A549 (cell line): Measurements from ENCODE around the gene SLC18A3.

Experiments
- CTCF ChIP-seq: fragments of >200 bp; sonication (Bioruptor Twin); formaldehyde crosslinking; IDR thresholded peaks from 3 replicates; pipeline ENCODE4 v1.5.1; 2016
- EP300 ChIP-seq, 2 experiments: fragments of >200 bp; sonication (Bioruptor Twin); formaldehyde crosslinking; IDR thresholded peaks; 2 replicates in 1 of 2; 3 replicates in 1 of 2; pipeline ENCODE4 v1.6.1; 2016 to 2017
- HMGXB4 ChIP-seq: fragments of 250-450 bp; sonication (Bioruptor Pico); IDR thresholded peaks from 2 replicates; pipeline ENCODE4 v1.5.0; 2021; ENCODE audit warnings: mild to moderate bottlenecking, moderate library complexity, borderline replicate concordance
- JUNB ChIP-seq: fragments of >200 bp; sonication (Bioruptor Twin); formaldehyde crosslinking; IDR thresholded peaks from 2 replicates; pipeline ENCODE4 v1.6.1; 2016
- NPAS2 ChIP-seq: fragments of 250-450 bp; sonication (Bioruptor Pico); IDR thresholded peaks from 2 replicates; pipeline ENCODE4 v1.8.0; 2022; ENCODE audit warnings: mild to moderate bottlenecking, moderate library complexity, borderline replicate concordance
- POLR2A ChIP-seq: IDR thresholded peaks from 2 replicates; pipeline ENCODE4 v1.6.1; 2012; ENCODE audit warnings: mild to moderate bottlenecking, low read length
- TP53 ChIP-seq: fragments of 250-450 bp; sonication (Bioruptor Pico); IDR thresholded peaks from 2 replicates; pipeline ENCODE4 v1.5.0; 2021; ENCODE audit warnings: mild to moderate bottlenecking, moderate library complexity

- TF ChIP-seq CTCF (no peak), POLR2A (no peak), NPAS2 (CRISPR knock-in tag) (no peak), JUNB (no peak), TP53 (CRISPR knock-in tag) (no peak), HMGXB4 (CRISPR knock-in tag) (no peak), EP300 (IDR thresholded peaks at IDR 0.05) (no peak)
These were observed 12.6 kb downstream of the SLC18A3 start for GRCh38 chr10:49622426-49623425.
